Colonic mucosa (tissue), 4 donors: Measurements from ENCODE around the gene CUX1. TPM values are rescaled to one million over a fixed set of nuclear protein-coding genes. Genes with fewer than 3 reads are reported as not detected.

Experiments
- DNase-seq: peaks from one replicate; pipeline ENCODE4 v3.0.0-alpha.2; 2020
- H3K27ac ChIP-seq: fragments of 200-600 bp; one replicate; pipeline ENCODE4 v1.8.0; 2021
- H3K27me3 ChIP-seq: fragments of 200-600 bp; one replicate; pipeline ENCODE4 v1.8.0; 2021
- H3K36me3 ChIP-seq: fragments of 200-600 bp; one replicate; pipeline ENCODE4 v1.8.0; 2021
- H3K4me1 ChIP-seq: fragments of 200-600 bp; one replicate; pipeline ENCODE4 v1.8.0; 2021; ENCODE audit warnings: mild to moderate bottlenecking
- H3K4me3 ChIP-seq: fragments of 200-600 bp; one replicate; pipeline ENCODE4 v1.8.0; 2021
- H3K9ac ChIP-seq, 2 donors: one replicate each; pipeline ENCODE4 v1.7.0; 2013; ENCODE audit warnings: control low read depth in 2 of 2, low read depth in 2 of 2, low read length in 2 of 2
- H3K9me3 ChIP-seq: fragments of 200-600 bp; one replicate; pipeline ENCODE4 v1.8.0; 2021
- CTCF ChIP-seq: fragments of 200-600 bp; IDR thresholded peaks from one replicate; pipeline ENCODE4 v1.8.0; 2022; ENCODE audit warnings: antibody characterized with exemption, mild to moderate bottlenecking
- intact Hi-C: fragments of 100-400 bp; cut with DNase I; formaldehyde crosslinking; loops from one replicate; pipeline ENCODE4 v1.14.1; 2022
- total RNA-seq, 2 donors: library from RNA; stranded (reverse); fragmentation: NEBNext Ultra II Directional in 1 of 2; extraction: Animal tissue kit (Norgen Biotek cat#: 25700) in 1 of 2; gene quantifications; one replicate each; pipeline ENCODE4 v1.2.1, GENCODE V29; 2021
- donor health status: healthy.
- donor health status: DM: no; HTN: no; CAD: no.
- donor health status: DM: no; HTN: no; CAD: no.

The CUX1 gene
- total RNA-seq, 2 donors from 2014 or later, result 68.5 to 97.5 TPM

- Histone ChIP-seq H3K36me3 (no peaks in the 10 kb centered on the region), H3K27me3 (no peaks in the 10 kb centered on the region), H3K4me1 (no peaks in the 10 kb centered on the region), H3K27ac (no peak overlapping the region), H3K4me3 (no peak overlapping the region), H3K9me3 (no peaks in the 10 kb centered on the region), H3K9ac (no peak overlapping the region)
- no peak for DNase-seq
- intact Hi-C loops, result no loop called here
- no peak for TF ChIP-seq CTCF
Observed at GRCh38 chr7:102210787-102211186, 393.4 kb downstream of the CUX1 start.

GRCh38 chr7:102211590-102212550 is 394.4 kb downstream of the CUX1 start:
- Histone ChIP-seq H3K4me3 (no peak overlapping the region), H3K36me3 (no peaks in the 10 kb centered on the region), H3K27ac (no peak overlapping the region), H3K27me3 (no peaks in the 10 kb centered on the region), H3K4me1 (no peaks in the 10 kb centered on the region), H3K9me3 (no peaks in the 10 kb centered on the region), H3K9ac (no peak overlapping the region)
- no peak for DNase-seq
- TF ChIP-seq CTCF, result no peak
- intact Hi-C loops, result no loop called here

- TF ChIP-seq CTCF, result no peak
- Histone ChIP-seq H3K4me1 (no peaks in the 10 kb centered on the region), H3K27ac (no peak overlapping the region), H3K36me3 (no peaks in the 10 kb centered on the region), H3K4me3 (no peak overlapping the region), H3K27me3 (no peaks in the 10 kb centered on the region), H3K9me3 (no peaks in the 10 kb centered on the region), H3K9ac (no peak overlapping the region)
- DNase-seq, result no peak
- intact Hi-C loops, result no loop called here
Observed at GRCh38 chr7:102214477-102215072, 397.1 kb downstream of the CUX1 start.

- Histone ChIP-seq H3K27me3 (no peaks in the 10 kb centered on the region), H3K9ac (no peak overlapping the region), H3K4me3 (no peak overlapping the region), H3K4me1 (no peaks in the 10 kb centered on the region), H3K36me3 (no peaks in the 10 kb centered on the region), H3K9me3 (no peaks in the 10 kb centered on the region), H3K27ac (no peak overlapping the region)
- no peak for DNase-seq
- intact Hi-C loops, result no loop called here
- TF ChIP-seq CTCF, result no peak
Observed at GRCh38 chr7:102215256-102215655, 397.8 kb downstream of the CUX1 start.

- H3K9me3 ChIP-seq, result no peaks in the 10 kb centered on the region
- intact Hi-C loops, result no loop called here
- no peak overlapping the region for H3K4me3 ChIP-seq
- no peak for TF ChIP-seq CTCF
- no peak for DNase-seq
- H3K4me1 ChIP-seq, result no peaks in the 10 kb centered on the region
- no peak overlapping the region for H3K9ac ChIP-seq
- H3K27me3 ChIP-seq, result no peaks in the 10 kb centered on the region
- no peaks in the 10 kb centered on the region for H3K36me3 ChIP-seq
- no peak overlapping the region for H3K27ac ChIP-seq
Observed at GRCh38 chr7:102215711-102216110, 398.3 kb downstream of the CUX1 start.
